ENCODE results near the gene TLCD3A. TPM values are rescaled to one million over a fixed set of nuclear protein-coding genes. Genes with fewer than 3 reads are reported as not detected.

The TLCD3A gene
- total and polyA plus RNA-seq, 9 of the 15 experiments (the other 6 are each of a cell fraction or from before 2014, with no cell fraction given), result 1.3 to 13.5 (median 7.3) TPM

DNA sequence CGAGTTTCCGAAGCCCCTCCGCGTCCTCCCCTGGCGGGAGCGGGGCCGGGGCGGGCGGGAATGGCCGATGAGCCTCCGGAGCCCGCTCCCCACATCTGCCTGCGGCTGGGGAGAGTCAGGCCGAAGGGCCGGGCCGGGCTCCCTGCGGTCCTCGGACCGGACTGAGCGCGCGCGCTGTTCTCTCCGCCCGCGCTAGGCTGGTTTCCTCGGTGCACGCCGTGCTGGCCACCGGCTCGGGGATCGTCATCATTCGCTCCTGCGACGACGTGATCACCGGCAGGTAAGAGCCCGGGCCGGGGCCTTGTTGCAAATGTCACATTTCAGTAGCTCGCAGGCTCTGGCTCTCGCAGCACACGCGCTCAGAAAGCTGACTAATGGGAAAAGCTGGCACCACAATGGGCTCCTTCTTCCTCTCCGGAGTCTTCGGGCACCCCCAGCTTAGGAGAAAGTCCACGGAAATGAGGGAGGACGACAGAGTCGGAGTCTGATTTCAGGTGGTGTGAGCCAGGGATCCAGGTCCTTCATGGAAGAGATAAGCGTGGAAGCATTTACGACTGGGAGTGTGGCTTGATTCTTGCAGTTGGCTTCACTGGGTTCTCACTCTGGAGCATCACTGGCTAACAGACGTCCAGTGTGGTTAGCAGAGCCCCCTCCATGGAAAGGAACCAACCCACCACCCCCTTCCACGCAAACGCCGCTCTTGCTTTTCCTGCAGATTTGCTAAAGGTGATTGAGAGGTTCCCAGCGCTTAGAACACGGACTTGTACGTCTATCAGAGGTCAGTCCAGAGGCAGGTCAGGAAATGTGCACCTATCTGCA is 715 bp downstream of the TLCD3A start (continued):
- TF ChIP-seq, protein P1, sequence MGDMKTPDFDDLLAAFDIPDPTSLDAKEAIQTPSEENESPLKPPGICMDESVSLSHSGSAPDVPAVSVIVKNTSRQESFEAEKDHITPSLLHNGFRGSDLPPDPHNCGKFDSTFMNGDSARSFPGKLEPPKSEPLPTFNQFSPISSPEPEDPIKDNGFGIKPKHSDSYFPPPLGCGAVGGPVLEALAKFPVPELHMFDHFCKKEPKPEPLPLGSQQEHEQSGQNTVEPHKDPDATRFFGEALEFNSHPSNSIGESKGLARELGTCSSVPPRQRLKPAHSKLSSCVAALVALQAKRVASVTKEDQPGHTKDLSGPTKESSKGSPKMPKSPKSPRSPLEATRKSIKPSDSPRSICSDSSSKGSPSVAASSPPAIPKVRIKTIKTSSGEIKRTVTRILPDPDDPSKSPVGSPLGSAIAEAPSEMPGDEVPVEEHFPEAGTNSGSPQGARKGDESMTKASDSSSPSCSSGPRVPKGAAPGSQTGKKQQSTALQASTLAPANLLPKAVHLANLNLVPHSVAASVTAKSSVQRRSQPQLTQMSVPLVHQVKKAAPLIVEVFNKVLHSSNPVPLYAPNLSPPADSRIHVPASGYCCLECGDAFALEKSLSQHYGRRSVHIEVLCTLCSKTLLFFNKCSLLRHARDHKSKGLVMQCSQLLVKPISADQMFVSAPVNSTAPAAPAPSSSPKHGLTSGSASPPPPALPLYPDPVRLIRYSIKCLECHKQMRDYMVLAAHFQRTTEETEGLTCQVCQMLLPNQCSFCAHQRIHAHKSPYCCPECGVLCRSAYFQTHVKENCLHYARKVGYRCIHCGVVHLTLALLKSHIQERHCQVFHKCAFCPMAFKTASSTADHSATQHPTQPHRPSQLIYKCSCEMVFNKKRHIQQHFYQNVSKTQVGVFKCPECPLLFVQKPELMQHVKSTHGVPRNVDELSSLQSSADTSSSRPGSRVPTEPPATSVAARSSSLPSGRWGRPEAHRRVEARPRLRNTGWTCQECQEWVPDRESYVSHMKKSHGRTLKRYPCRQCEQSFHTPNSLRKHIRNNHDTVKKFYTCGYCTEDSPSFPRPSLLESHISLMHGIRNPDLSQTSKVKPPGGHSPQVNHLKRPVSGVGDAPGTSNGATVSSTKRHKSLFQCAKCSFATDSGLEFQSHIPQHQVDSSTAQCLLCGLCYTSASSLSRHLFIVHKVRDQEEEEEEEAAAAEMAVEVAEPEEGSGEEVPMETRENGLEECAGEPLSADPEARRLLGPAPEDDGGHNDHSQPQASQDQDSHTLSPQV (IDR thresholded peaks at IDR 0.05), result no peak
- TF ChIP-seq, protein P2, sequence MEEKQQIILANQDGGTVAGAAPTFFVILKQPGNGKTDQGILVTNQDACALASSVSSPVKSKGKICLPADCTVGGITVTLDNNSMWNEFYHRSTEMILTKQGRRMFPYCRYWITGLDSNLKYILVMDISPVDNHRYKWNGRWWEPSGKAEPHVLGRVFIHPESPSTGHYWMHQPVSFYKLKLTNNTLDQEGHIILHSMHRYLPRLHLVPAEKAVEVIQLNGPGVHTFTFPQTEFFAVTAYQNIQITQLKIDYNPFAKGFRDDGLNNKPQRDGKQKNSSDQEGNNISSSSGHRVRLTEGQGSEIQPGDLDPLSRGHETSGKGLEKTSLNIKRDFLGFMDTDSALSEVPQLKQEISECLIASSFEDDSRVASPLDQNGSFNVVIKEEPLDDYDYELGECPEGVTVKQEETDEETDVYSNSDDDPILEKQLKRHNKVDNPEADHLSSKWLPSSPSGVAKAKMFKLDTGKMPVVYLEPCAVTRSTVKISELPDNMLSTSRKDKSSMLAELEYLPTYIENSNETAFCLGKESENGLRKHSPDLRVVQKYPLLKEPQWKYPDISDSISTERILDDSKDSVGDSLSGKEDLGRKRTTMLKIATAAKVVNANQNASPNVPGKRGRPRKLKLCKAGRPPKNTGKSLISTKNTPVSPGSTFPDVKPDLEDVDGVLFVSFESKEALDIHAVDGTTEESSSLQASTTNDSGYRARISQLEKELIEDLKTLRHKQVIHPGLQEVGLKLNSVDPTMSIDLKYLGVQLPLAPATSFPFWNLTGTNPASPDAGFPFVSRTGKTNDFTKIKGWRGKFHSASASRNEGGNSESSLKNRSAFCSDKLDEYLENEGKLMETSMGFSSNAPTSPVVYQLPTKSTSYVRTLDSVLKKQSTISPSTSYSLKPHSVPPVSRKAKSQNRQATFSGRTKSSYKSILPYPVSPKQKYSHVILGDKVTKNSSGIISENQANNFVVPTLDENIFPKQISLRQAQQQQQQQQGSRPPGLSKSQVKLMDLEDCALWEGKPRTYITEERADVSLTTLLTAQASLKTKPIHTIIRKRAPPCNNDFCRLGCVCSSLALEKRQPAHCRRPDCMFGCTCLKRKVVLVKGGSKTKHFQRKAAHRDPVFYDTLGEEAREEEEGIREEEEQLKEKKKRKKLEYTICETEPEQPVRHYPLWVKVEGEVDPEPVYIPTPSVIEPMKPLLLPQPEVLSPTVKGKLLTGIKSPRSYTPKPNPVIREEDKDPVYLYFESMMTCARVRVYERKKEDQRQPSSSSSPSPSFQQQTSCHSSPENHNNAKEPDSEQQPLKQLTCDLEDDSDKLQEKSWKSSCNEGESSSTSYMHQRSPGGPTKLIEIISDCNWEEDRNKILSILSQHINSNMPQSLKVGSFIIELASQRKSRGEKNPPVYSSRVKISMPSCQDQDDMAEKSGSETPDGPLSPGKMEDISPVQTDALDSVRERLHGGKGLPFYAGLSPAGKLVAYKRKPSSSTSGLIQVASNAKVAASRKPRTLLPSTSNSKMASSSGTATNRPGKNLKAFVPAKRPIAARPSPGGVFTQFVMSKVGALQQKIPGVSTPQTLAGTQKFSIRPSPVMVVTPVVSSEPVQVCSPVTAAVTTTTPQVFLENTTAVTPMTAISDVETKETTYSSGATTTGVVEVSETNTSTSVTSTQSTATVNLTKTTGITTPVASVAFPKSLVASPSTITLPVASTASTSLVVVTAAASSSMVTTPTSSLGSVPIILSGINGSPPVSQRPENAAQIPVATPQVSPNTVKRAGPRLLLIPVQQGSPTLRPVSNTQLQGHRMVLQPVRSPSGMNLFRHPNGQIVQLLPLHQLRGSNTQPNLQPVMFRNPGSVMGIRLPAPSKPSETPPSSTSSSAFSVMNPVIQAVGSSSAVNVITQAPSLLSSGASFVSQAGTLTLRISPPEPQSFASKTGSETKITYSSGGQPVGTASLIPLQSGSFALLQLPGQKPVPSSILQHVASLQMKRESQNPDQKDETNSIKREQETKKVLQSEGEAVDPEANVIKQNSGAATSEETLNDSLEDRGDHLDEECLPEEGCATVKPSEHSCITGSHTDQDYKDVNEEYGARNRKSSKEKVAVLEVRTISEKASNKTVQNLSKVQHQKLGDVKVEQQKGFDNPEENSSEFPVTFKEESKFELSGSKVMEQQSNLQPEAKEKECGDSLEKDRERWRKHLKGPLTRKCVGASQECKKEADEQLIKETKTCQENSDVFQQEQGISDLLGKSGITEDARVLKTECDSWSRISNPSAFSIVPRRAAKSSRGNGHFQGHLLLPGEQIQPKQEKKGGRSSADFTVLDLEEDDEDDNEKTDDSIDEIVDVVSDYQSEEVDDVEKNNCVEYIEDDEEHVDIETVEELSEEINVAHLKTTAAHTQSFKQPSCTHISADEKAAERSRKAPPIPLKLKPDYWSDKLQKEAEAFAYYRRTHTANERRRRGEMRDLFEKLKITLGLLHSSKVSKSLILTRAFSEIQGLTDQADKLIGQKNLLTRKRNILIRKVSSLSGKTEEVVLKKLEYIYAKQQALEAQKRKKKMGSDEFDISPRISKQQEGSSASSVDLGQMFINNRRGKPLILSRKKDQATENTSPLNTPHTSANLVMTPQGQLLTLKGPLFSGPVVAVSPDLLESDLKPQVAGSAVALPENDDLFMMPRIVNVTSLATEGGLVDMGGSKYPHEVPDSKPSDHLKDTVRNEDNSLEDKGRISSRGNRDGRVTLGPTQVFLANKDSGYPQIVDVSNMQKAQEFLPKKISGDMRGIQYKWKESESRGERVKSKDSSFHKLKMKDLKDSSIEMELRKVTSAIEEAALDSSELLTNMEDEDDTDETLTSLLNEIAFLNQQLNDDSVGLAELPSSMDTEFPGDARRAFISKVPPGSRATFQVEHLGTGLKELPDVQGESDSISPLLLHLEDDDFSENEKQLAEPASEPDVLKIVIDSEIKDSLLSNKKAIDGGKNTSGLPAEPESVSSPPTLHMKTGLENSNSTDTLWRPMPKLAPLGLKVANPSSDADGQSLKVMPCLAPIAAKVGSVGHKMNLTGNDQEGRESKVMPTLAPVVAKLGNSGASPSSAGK (IDR thresholded peaks at IDR 0.05), result peak; percentile 77
- 0 out of 2 replicates have a peak, but pooled peaks have one; percentile 6 for TF ChIP-seq GABPA (tag; conservative IDR thresholded peaks at IDR 0.05; ENCODE audit: low read depth)

Measured in K562 (cell line).